ENCODE data around the gene PLEKHA1.

The PLEKHA1 gene

GRCh38 chr10:122407375-122408125 lies 33.0 kb downstream of the PLEKHA1 start:
- Histone ChIP-seq H3K9ac (ENCODE audit: low read depth, low read length) (no peak overlapping the region), H2AFZ (ENCODE audit: low read depth, low read length) (no peak overlapping the region), H3K4me3 (ENCODE audit: low read depth in 1 of 2, low read length in 2 of 2) (no peak overlapping the region), H3K4me2 (ENCODE audit: insufficient read depth, low read length) (no peak overlapping the region), H4K20me1 (ENCODE audit: insufficient read depth, low read length) (no peaks in the 10 kb centered on the region), H3K27ac (ENCODE audit: low read length) (no peak overlapping the region), H3K9me3 (ENCODE audit: insufficient read depth, low read length, severe bottlenecking) (no peaks in the 10 kb centered on the region), H3K4me1 (ENCODE audit: insufficient read depth, low read length) (no peaks in the 10 kb centered on the region), H3K36me3 (ENCODE audit: insufficient read depth, low read length) (peaks cover 14% of the 10 kb centered on the region), H3K27me3 (ENCODE audit: insufficient read depth, low read length, poor library complexity) (peaks cover 5% of the 10 kb centered on the region), H3K79me2 (ENCODE audit: insufficient read depth, low read length) (no peaks in the 10 kb centered on the region)
- ATAC-seq (ENCODE audit: insufficient read depth, low read depth) (no peak), DNase-seq (no peak)
- TF ChIP-seq EZH2 (IDR thresholded peaks at IDR 0.05; ENCODE audit: borderline replicate concordance, low read depth, low read length, severe bottlenecking) (no peak), CTCF (IDR thresholded peaks at IDR 0.05; ENCODE audit: borderline replicate concordance, extremely low read depth, low read length, poor library complexity, severe bottlenecking) (no peak)

GRCh38 chr10:122413327-122413726 lies 38.8 kb downstream of the PLEKHA1 start:
- H3K27me3 ChIP-seq (ENCODE audit: insufficient read depth, low read length, poor library complexity), result no peaks in the 10 kb centered on the region
- peaks cover 12% of the 10 kb centered on the region; the same call in 1 of the 2 replicates for H3K36me3 ChIP-seq (ENCODE audit: insufficient read depth, low read length)
- H3K27ac ChIP-seq (ENCODE audit: low read length), result no peak overlapping the region
- H3K4me2 ChIP-seq (ENCODE audit: insufficient read depth, low read length), result no peak overlapping the region
- ATAC-seq (ENCODE audit: insufficient read depth, low read depth) (no peak), DNase-seq (no peak)
- no peaks in the 10 kb centered on the region for H3K79me2 ChIP-seq (ENCODE audit: insufficient read depth, low read length)
- no peak overlapping the region for H2AFZ ChIP-seq (ENCODE audit: low read depth, low read length)
- no peaks in the 10 kb centered on the region for H3K9me3 ChIP-seq (ENCODE audit: insufficient read depth, low read length, severe bottlenecking)
- no peak overlapping the region for H3K4me3 ChIP-seq (ENCODE audit: low read depth in 1 of 2, low read length in 2 of 2)
- peaks cover 12% of the 10 kb centered on the region for H3K4me1 ChIP-seq (ENCODE audit: insufficient read depth, low read length)
- TF ChIP-seq CTCF (IDR thresholded peaks at IDR 0.05; ENCODE audit: borderline replicate concordance, extremely low read depth, low read length, poor library complexity, severe bottlenecking) (no peak), EZH2 (IDR thresholded peaks at IDR 0.05; ENCODE audit: borderline replicate concordance, low read depth, low read length, severe bottlenecking) (no peak)
- no peak overlapping the region for H3K9ac ChIP-seq (ENCODE audit: low read depth, low read length)
- H4K20me1 ChIP-seq (ENCODE audit: insufficient read depth, low read length), result no peaks in the 10 kb centered on the region

GRCh38 chr10:122417667-122418066 lies 43.2 kb downstream of the PLEKHA1 start:
- no peak overlapping the region for H2AFZ ChIP-seq (ENCODE audit: low read depth, low read length)
- no peak overlapping the region for H3K4me3 ChIP-seq (ENCODE audit: low read depth in 1 of 2, low read length in 2 of 2)
- no peaks in the 10 kb centered on the region for H3K9me3 ChIP-seq (ENCODE audit: insufficient read depth, low read length, severe bottlenecking)
- no peaks in the 10 kb centered on the region for H3K79me2 ChIP-seq (ENCODE audit: insufficient read depth, low read length)
- peaks cover 12% of the 10 kb centered on the region for H3K4me1 ChIP-seq (ENCODE audit: insufficient read depth, low read length)
- ATAC-seq (ENCODE audit: insufficient read depth, low read depth), result no peak
- no peaks in the 10 kb centered on the region for H3K27me3 ChIP-seq (ENCODE audit: insufficient read depth, low read length, poor library complexity)
- no peak overlapping the region for H3K4me2 ChIP-seq (ENCODE audit: insufficient read depth, low read length)
- H3K36me3 ChIP-seq (ENCODE audit: insufficient read depth, low read length), result peaks cover 25% of the 10 kb centered on the region
- no peak overlapping the region for H3K27ac ChIP-seq (ENCODE audit: low read length)
- no peak for TF ChIP-seq CTCF (IDR thresholded peaks at IDR 0.05; ENCODE audit: borderline replicate concordance, extremely low read depth, low read length, poor library complexity, severe bottlenecking)
- TF ChIP-seq EZH2 (IDR thresholded peaks at IDR 0.05; ENCODE audit: borderline replicate concordance, low read depth, low read length, severe bottlenecking), result no peak
- no peaks in the 10 kb centered on the region for H4K20me1 ChIP-seq (ENCODE audit: insufficient read depth, low read length)
- H3K9ac ChIP-seq (ENCODE audit: low read depth, low read length), result no peak overlapping the region
- DNase-seq, result no peak

Measured in DND-41 (cell line).